ENCODE measurements around the gene CEACAM1. TPM values are rescaled to one million over a fixed set of nuclear protein-coding genes. Genes with fewer than 3 reads are reported as not detected.

CEACAM1 gene
- total RNA-seq, 1 experiment from 2014 or later = 2.4 TPM

Other genes with a start within 250 kb of the CEACAM1 start
- gene PRR19, start 226.3 kb downstream of the CEACAM1 start, total RNA-seq (2021; ENCODE audit: unreplicated experiment) = 2.1 TPM
- gene PAFAH1B3, start 225.9 kb downstream of the CEACAM1 start, total RNA-seq (2021; ENCODE audit: unreplicated experiment) = 92.2 TPM
- 3.0 TPM for gene TMEM145, start 215.2 kb downstream of the CEACAM1 start, total RNA-seq (2021; ENCODE audit: unreplicated experiment)
- gene MEGF8, start 202.8 kb downstream of the CEACAM1 start, total RNA-seq (2021; ENCODE audit: unreplicated experiment) = 14.2 TPM
- 4.6 TPM for gene CNFN, start 138.2 kb downstream of the CEACAM1 start, total RNA-seq (2021; ENCODE audit: unreplicated experiment)
- 3.4 TPM for gene LIPE, start 101.1 kb downstream of the CEACAM1 start, total RNA-seq (2021; ENCODE audit: unreplicated experiment)
- not detected for gene CXCL17, start 85.5 kb downstream of the CEACAM1 start, total RNA-seq (2021; ENCODE audit: unreplicated experiment)
- not detected for gene CEACAM8, start 66.4 kb upstream of the CEACAM1 start, total RNA-seq (2021; ENCODE audit: unreplicated experiment)
- not detected for gene PSG3, start 212.0 kb upstream of the CEACAM1 start, total RNA-seq (2021; ENCODE audit: unreplicated experiment)
- gene PSG8, start 237.2 kb upstream of the CEACAM1 start, total RNA-seq (2021; ENCODE audit: unreplicated experiment) = not detected